ENCODE measurements around the gene TAF5L.
A peak's percentile ranks its signal among the peaks of the same experiment; 100 is the strongest.
"Not testable (repeated sequence)": the region's sequence is repeated elsewhere in the genome, so short reads cannot be mapped to it uniquely, and the experiment has no call there.

TAF5L gene

DNA sequence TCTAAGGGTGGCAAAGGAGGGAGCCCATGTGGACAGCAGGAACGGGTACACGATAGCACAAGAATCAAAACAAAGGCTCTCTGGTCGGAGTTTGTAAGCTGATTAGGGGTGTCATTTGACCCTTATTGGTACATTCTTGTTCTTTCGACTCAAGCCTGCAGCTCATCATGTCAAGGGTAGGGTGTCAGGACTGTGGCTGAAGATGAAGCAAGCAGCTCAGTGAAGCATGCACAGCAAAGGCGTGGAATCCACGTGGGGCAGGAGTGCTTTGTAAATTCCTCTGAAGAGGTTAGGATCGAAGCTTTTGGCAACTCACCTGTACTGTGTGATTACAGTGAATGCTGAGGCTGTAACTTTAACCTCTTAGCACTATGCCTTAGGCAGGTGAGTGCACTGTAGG lies 62.7 kb downstream of the TAF5L start:
- peak in 2 of 3 experiments; percentile 4 to 38 for DNase-seq

DNA sequence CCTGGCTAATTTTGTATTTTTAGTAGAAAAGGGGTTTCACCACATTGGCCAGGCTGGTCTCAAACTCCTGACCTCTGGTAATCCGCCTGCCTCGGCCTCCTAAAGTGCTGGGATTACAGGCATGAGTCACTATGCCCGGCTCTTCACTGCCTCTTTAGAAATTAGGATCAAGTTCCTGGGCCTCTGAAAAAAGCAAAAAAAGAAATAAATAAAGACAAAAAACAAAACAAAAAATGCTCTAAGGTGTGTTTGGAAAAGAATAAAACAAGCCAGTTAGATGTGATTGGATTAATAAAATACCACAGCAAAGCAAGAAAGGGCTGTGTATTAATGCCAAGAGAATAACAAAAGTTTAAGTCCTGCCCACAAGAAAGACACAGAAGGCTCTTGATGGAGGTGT lies 63.2 kb downstream of the TAF5L start:
- DNase-seq, result no peak

DNA sequence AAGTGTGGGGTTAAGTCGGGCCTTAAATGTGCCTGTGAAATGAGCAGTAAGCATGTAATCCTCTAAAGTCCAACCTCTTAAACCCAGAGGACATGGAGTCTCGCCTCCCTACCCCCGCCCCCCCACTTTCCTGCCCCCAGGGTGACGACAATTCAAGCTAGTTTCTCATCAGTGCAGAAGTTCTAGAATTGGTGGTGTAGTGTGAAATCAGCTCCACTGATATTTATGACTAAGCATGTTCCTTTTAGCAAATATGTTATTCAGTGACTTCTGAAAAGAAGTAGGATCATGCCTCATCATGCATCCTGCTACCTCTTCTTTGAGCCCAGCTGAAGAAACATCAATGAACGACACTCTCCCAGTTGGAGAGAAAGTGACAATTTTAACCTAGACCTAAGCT lies 64.8 kb downstream of the TAF5L start:
- DNase-seq, result no peak

DNA sequence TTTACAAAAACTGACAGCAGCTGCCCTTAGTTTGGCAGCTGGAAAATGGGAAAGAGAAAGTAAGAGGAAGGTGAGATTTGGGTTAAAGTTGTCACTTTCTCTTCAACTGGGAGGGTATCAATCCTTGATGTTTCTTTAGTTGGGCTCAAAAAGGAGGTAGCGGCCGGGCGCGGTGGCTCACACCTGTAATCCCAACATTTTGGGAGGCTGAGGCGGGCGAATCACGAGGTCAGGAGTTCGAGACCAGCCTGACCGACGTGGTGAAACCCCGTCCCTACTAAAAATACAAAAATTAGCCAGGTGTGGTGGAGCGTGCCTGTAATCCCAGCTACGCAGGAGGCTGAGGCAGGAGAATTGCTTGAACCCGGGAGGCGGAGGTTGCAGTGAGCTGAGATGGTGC lies 65.8 kb downstream of the TAF5L start:
- DNase-seq, result not testable (repeated sequence)

DNA sequence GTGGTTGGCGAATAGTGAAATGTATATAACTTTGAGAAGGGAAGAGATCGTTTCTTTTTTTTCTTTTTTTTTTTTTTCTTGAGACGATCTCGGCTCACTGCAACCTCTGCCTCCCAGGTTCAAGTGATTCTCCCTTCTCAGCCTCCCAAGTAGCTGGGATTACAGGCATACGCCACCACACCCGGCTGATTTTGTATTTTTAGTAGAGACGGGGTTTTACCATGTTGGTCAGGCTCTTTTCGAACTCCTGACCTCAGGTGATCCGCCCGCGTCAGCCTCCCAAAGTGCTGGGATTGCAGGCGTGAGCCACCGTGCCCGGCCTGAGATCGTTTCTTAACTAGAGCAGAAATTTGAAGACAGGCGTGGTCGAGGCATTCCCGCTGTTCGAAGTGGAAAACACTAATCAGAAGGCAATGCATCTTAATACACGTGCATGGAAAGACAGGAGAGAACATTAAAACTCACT lies 66.6 kb downstream of the TAF5L start:
- DNase-seq, result peak in 2 of 3 experiments; percentile 19 to 55

DNA sequence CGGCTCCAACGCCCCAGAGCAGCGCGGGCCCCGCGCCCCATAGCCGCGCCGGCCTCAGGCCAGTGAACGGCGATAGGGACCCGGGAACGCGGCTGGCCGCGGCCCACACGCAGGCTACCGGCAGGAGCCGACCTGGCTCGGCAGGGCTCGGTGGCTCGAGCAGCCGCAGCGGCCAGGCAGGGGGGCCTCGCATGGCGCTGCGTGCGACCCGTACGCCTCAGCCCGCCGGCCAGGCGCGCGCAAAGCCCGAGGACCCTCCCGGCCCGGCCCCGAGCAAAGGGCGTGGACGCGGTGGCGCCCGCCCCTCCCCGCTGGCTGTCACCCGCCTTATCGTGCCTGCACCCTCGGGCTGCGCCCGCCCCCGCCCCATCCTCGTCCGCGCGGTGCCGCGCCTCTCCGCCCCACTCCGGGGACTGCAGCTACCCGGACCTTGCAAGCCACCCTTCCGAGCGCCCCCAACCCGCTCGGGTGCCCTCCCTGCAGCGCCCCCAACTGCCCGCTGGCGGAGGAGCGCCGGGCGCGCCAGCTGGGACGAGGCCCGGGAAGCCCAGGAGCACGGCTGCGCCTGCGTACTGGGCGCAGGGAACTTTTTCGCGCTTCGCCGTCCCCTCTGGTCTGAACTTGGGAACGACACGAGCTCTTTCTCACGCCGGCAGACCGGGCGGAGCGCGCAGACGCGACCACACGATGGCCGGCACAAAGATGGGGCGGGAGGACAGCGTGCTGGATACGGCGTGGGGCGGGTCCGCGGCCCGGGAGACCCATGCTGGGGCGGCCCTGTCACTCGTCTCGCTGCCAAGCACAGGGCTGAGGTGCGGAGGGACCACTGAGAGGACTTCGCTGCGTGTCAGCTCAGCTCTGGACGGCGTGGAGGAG lies 67.2 kb downstream of the TAF5L start, which contains the start of gene ABCB10:
TSS of gene ABCB10 (minus strand) at position 248 of the 876 bp plus-strand sequence. CDS start at position 193, 55 bp downstream.
- DNase-seq, result peak; percentile 95 to 99 (median 98)

DNA sequence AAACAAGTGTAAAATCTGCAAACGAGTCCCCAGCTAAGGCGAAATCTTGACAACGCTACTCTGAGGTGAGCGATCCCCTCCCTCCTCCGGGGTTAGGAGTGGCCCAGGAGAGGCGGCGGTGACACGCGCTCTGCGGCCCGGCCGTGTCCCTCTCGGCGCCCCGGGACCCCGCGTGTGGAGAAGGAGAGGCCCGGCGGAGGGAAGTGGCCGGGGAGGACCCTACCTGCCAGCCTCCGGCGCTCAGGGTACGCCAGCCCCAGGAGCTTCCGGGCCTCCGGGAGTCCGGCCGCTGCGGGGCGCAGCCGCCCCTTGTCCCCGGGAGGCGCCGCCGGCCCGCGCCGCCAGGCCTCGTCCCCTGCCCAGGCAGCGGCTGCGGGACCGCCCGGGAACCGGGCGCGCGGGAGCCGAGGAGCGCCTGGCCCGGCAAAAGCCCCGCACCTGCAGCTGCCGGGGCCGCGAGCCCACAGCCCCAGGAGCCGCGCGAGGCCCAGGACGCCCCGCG lies 68.0 kb downstream of the TAF5L start:
- peak; percentile 7 to 72 (median 62) for DNase-seq

DNA sequence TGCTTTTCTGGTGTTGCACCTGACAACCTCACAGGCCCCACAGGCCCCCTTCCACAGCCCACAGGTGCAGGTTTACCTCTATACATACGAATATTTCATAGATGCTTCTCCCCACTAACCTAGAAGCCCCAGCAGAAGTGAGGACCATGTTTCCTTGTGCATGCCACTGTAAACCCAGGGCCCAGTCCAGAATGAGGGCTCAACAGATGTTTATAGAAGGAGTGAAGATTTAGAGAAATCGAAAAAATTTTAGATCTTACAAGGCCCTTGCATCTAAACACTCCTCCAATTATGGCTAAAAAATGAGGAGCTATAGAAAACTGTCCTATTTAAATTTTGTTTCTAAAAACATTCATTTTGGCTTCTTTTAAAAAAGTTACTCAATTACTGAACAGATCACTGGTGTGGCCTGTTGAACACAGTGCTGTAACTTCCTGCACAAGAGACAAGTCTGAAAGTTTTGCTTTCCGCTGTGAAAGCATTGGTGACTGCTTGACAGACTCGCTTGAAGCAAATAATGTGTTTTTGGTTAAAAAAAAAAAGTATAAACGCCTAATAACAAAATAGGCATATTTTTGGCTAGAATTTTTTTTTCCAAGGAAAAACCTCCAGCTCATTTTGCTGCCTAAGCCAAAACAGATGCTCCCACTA lies 68.6 kb downstream of the TAF5L start:
- no peak for DNase-seq

DNA sequence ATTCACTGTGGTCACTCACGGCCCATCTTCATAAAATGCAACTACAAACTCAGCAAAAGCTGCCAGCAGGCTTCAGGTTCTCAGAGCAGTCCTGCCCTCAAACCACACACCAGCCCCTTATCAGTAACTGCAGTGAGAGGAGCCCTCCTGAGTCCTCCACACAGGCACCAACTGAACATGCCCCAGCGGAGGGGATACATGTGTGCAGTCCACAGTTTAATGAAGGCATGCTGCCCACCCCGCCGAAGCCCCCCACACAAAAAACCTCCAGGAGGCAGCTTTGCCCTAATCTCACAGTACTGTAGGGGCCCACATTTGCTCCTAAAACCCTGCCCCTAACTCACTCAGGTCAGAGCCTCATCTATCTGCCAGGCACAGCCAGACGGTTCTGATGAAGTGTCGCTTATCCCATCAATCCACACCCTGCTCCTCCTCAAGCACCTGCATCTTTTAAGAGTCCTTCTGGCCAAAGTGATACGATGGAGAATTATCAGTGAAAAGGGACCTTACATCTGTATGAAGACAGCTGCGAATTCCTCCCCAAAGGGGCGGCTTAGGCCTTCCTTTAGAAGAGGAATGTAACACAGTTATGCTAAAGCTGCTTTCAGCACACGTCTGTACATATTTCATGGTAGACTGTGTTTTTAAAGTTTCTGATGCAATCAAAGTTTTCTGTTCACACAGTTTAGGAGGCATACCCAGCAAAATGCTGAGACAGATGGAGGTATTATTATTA lies 70.9 kb downstream of the TAF5L start:
- no peak for DNase-seq

DNA sequence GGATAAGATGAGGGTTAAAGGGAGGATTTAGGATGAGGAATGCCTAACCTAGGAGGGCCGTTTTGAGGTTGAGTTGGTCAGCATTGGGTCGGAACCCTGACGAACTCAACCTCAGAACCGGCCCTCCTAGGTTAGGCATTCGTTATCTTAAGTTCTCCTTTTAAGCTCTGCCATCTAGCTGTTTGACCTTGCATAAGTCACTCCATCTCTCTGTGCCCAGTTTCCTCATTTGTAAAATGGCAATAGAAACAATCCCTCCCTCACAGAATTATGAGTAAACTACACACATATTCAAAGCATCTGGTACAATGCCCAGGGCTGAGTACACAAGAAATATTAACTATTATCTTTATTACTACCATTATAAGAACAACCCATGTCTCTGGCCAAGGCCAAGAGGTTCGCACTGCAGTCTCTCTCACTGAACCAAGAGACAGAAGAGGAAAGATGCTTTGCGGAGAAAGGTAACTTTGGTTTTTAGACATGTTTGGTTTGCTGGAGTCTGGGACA lies 72.2 kb downstream of the TAF5L start:
- no peak for DNase-seq

DNA sequence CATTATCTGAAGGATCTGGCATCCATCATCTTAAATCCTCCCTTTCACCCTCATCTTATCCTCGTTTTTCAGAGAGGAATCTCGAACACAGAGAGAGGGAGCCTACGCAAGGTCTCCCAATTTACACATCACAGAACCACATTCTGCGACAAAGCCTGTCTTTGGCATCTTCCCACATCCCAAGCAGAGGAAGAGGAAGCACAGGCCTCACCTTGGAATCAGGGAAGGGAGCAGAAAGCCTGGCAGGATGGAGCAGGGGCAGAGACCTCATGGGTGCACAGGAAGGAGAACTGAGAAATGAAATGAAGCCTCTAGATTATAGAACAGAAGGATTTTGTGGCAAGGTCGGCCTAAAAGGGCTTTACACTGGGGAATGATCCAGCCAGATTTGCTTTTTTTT lies 73.2 kb downstream of the TAF5L start:
- DNase-seq, result no peak

DNA sequence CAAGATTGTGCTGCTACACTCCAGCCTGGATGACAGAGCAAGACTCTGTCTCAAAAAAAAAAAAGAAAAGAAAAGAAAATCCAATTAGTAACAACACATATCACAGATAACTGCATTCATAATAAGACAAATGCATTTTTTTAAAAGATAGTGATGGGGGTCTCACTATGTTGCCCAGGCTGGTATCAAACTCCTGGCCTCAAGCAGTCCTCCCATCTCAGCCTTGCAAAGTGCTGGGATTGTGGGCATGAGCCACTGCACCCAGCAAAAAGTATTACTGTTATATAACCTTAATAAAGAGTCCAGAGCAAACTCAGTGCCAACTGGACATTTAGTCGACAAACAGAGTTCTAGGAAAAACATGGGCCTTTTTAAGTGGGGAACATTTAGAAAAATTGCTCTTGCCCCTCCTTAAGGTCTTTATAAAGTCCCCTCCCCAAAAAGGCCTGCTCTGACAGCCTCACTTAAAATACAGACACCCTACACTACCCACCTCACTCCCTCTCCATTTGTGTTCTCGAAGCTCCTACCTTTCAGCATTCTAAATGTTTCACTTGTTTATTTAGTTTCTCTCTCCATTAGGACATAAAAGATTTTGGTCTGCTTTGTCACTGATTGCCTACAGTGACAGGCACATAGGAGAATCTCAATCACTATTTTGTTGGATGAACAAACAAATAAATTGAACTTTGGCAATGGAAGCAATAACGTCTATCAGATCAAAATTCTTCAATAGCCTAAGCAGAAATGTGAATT lies 74.9 kb downstream of the TAF5L start:
- DNase-seq, result no peak

DNA sequence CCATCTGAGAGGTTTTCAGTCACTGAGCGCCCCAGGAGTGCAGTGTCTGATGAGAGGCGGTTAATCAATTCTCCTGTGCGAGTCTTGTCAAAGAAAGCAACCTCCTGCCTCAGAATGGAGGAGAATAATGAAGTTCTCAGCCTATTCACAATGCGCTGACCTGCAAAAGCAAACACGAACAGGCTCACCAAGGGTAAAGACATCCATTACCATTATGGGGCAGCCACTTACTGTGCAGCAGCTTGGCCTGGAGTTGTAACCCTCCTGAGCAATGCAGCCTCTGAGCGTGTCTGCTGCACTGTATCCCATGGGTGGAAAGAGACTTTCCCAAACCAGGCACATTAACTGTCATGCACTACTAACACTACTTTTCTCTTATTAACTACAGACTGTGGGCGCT lies 78.4 kb downstream of the TAF5L start:
- no peak for DNase-seq

DNA sequence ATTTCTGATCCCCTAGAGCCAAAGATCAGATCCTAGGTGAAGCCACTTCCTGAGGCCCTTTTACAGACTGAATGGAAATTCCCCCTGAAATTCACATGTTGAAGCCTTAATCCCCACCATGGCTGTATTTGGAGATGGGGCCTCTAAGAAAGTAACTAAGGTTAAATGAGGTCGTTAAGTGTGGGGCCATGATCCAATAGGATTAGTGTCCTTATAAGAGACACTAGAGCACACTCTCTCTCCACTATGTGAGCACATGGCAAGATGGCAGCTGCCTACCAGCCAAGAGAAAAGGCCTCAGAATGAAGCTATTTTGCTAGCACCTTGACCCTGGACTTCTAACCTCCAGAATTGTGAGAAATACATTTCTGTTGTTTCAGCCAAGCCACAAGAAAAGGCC lies 81.3 kb downstream of the TAF5L start:
- DNase-seq, result no peak
